HG03457 (cell line): Measurements from ENCODE around the gene PIWIL4.
A peak's percentile ranks its signal among the peaks of the same experiment; 100 is the strongest.

Experiments used
- ATAC-seq: cut with Tn5 transposase; IDR thresholded peaks from one replicate; pipeline ENCODE4 v1.9.1; 2021; ENCODE audit warnings: moderate number of reproducible peaks; ENCODE audit not compliant: unreplicated experiment

PIWIL4 gene

GRCh38 chr11:94567181-94567670 lies at the start of gene PIWIL4:
PIWIL4 (plus strand) TSS chr11:94567368; CDS start chr11:94567519, 151 bp downstream.
- no peak for ATAC-seq

GRCh38 chr11:94518300-94518699 lies 48.9 kb upstream of the PIWIL4 start:
- no peak for ATAC-seq

- no peak for ATAC-seq
Observed at GRCh38 chr11:94519478-94520084, 47.6 kb upstream of the PIWIL4 start.

GRCh38 chr11:94521684-94522083 lies 45.5 kb upstream of the PIWIL4 start:
- ATAC-seq, result no peak

- ATAC-seq, result no peak
Observed at GRCh38 chr11:94524341-94524740, 42.8 kb upstream of the PIWIL4 start.

- ATAC-seq, result no peak
Observed at GRCh38 chr11:94525546-94526324, 41.4 kb upstream of the PIWIL4 start.

- no peak for ATAC-seq
Observed at GRCh38 chr11:94526645-94527438, 40.3 kb upstream of the PIWIL4 start.

- no peak for ATAC-seq
Observed at GRCh38 chr11:94528551-94528950, 38.6 kb upstream of the PIWIL4 start.

GRCh38 chr11:94532211-94532610 lies 35.0 kb upstream of the PIWIL4 start:
- no peak for ATAC-seq

- ATAC-seq, result no peak
Observed at GRCh38 chr11:94533206-94533605, 34.0 kb upstream of the PIWIL4 start.

GRCh38 chr11:94533696-94534630 lies 33.2 kb upstream of the PIWIL4 start:
- no peak for ATAC-seq

GRCh38 chr11:94536386-94536785 lies 30.8 kb upstream of the PIWIL4 start:
- no peak for ATAC-seq

GRCh38 chr11:94537031-94537600 lies 30.1 kb upstream of the PIWIL4 start:
- ATAC-seq, result no peak

GRCh38 chr11:94539420-94539819 lies 27.7 kb upstream of the PIWIL4 start:
- no peak for ATAC-seq

GRCh38 chr11:94543695-94544645 lies 23.2 kb upstream of the PIWIL4 start, which contains the start of gene FUT4:
FUT4 (plus strand) TSS chr11:94543921; CDS start chr11:94544134, 213 bp downstream.
- peak; percentile 83 for ATAC-seq

GRCh38 chr11:94544646-94545263 lies 22.4 kb upstream of the PIWIL4 start:
- peak; percentile 0 for ATAC-seq

GRCh38 chr11:94545264-94546161 lies 21.7 kb upstream of the PIWIL4 start:
- ATAC-seq, result no peak

GRCh38 chr11:94546162-94546470 lies 21.1 kb upstream of the PIWIL4 start:
- ATAC-seq, result no peak
